Ascending aorta (tissue), 2 donors: ENCODE data around the gene RANGAP1. TPM values are rescaled to one million over a fixed set of nuclear protein-coding genes. Genes with fewer than 3 reads are reported as not detected.

Experiments
- DNase-seq, 2 donors: peaks; one replicate each; pipeline ENCODE4 v3.0.0-alpha.2; 2019; ENCODE audit warnings: low spot score in 2 of 2
- H3K27ac ChIP-seq, 2 donors: fragments of 200-600 bp; sonication (generic); one replicate each; pipeline ENCODE4 v1.5.1; 2016 to 2017; ENCODE audit warnings: mild to moderate bottlenecking in 1 of 2
- H3K27me3 ChIP-seq: fragments of 200-600 bp; sonication (generic); one replicate; pipeline ENCODE4 v1.5.1; 2017
- H3K36me3 ChIP-seq, 2 donors: fragments of 200-600 bp; sonication (generic); one replicate each; pipeline ENCODE4 v1.5.1; 2016
- H3K4me1 ChIP-seq, 2 donors: fragments of 200-600 bp; sonication (generic); one replicate each; pipeline ENCODE4 v1.5.1; 2016 to 2017; ENCODE audit warnings: mild to moderate bottlenecking in 1 of 2
- H3K4me3 ChIP-seq, 2 donors: fragments of 200-600 bp; sonication (generic); one replicate each; pipeline ENCODE4 v1.5.1; 2016 to 2017; ENCODE audit warnings: mild to moderate bottlenecking in 1 of 2
- H3K9me3 ChIP-seq, 2 donors: fragments of 200-600 bp; sonication (generic); one replicate each; pipeline ENCODE4 v1.5.1; 2016
- intact Hi-C: fragments of 100-400 bp; cut with DNase I; formaldehyde crosslinking; loops from one replicate; pipeline ENCODE4 v1.15.1; 2023
- total RNA-seq: library from RNA; depleted of rRNA; stranded (reverse); fragments of >200 nt; gene quantifications from one replicate; pipeline ENCODE4 v1.1.0, GENCODE V29; 2016
- TF ChIP-seq, protein P1 (sequence below), 3 experiments: fragments of 200-600 bp in 2 of 3; fragments of 450-650 bp in 1 of 3; sonication (generic) in 2 of 3; IDR thresholded peaks; one replicate each; pipeline ENCODE4 v1.5.1; 2016 to 2019; ENCODE audit warnings: antibody characterized with exemption in 3 of 3, mild to moderate bottlenecking in 1 of 3, moderate library complexity in 1 of 3

RANGAP1 gene
- total RNA-seq, 1 donor from 2014 or later, result 49.8 TPM

DNA sequence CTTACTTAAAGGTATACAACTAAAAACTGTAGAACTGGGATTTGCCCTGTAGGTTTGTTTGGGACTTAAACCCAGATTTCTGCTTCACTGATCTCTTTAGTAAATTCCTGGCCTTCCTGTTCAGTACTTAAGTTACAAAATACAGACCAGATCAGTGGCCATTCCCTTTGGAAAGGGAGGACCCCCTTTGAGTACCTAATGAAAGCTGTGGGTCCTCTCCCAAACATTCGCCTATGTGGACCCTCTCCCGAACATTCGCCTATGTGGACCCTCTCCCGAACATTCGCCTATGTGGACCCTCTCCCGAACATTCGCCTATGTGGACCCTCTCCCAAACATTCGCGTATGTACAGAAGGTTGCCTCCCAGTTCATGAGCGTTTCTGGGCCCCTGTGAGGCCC is 70.6 kb downstream of the RANGAP1 start:
- Histone ChIP-seq H3K36me3 (peaks cover 21 to 57% of the 10 kb centered on the region in 2 donors), H3K9me3 (no peaks in the 10 kb centered on the region), H3K4me1 (no peaks in the 10 kb centered on the region), H3K27ac (no peak overlapping the region), H3K27me3 (no peaks in the 10 kb centered on the region), H3K4me3 (no peak overlapping the region)
- intact Hi-C loops, result no loop called here
- TF ChIP-seq, protein P1, sequence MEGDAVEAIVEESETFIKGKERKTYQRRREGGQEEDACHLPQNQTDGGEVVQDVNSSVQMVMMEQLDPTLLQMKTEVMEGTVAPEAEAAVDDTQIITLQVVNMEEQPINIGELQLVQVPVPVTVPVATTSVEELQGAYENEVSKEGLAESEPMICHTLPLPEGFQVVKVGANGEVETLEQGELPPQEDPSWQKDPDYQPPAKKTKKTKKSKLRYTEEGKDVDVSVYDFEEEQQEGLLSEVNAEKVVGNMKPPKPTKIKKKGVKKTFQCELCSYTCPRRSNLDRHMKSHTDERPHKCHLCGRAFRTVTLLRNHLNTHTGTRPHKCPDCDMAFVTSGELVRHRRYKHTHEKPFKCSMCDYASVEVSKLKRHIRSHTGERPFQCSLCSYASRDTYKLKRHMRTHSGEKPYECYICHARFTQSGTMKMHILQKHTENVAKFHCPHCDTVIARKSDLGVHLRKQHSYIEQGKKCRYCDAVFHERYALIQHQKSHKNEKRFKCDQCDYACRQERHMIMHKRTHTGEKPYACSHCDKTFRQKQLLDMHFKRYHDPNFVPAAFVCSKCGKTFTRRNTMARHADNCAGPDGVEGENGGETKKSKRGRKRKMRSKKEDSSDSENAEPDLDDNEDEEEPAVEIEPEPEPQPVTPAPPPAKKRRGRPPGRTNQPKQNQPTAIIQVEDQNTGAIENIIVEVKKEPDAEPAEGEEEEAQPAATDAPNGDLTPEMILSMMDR (IDR thresholded peaks at IDR 0.05), result no peak
- no peak for DNase-seq

DNA sequence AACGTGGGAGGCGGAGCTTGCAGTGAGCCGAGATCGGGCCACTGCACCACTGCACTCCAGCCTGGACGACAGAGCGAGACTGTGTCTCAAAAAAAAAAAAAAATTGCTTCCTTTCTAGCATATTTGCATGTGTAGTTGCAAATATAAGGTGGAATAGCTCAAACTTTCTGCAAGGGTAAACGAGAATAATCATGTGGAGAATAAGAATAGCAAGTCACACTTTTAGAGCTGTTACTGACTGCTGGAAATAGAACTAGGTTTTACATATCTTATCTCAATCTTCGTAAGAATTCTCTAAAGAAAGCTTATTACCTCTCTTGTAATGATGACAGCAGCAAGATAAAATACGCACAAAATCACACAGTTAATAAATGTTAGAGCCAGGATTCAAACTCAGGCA is 79.3 kb downstream of the RANGAP1 start:
- intact Hi-C loops, result no loop called here

DNA sequence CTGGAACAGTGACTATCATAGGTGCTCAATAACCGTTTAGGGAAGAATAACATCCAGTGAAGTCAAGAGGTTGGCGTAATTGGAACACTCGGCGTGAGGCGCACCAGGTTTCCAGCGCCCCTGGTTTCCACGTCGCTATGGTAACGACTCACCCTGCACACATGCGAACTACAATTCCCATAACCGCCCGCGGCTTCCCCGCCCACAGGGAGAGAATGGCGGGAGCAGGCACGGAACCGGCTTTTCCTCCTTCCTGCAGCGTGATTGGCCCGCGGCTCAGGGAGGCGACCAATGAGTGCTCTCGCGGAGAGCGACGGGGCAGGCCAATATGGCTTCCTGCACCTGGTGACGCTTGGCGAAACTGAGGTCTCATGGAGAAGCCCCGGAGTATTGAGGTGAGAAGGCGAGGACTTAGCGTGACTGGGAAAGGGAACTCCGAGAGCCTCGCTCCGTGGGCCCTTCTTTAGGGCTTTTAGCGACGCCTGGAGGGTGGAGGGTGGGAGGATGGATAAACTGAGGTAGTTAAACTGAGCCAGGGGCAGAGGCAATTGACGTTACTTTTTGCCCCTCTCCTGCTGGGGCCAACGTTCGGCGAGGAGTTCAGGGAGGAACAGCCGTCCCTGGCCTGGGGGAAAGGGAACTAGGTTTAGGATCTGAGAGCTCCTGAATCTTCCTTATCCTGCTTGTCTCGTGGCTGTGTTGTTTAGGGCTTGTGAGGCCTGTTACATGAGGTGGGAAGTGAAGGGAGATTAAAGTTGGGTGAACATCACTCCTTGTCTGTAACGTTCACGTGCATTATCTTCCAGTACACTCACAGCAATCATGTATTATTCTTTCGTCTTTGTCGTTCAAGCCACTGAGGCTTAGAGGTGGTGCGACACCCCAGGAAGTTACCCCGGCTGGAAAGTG is 80.7 kb downstream of the RANGAP1 start, which contains the start of gene L3MBTL2:
Gene L3MBTL2 (plus strand): TSS at position 321 of the 909 bp plus-strand sequence. CDS start 51 bp downstream, at position 372.
- TF ChIP-seq, protein P1 (IDR thresholded peaks at IDR 0.05), result no peak
- DNase-seq, result peak; percentile 95 to 99
- H3K27ac ChIP-seq, result peak within 1 kb of the TSS; percentile 72 to 73
- H3K27me3 ChIP-seq, result no peaks in the 10 kb centered on the region
- H3K4me3 ChIP-seq, result peak within 1 kb of the TSS; percentile 63 to 89
- H3K4me1 ChIP-seq, result peaks cover 4 to 5% of the 10 kb centered on the region in 2 donors
- no peaks in the 10 kb centered on the region for H3K9me3 ChIP-seq
- H3K36me3 ChIP-seq, result peaks cover 7 to 13% of the 10 kb centered on the region in 2 donors
- intact Hi-C loops, result loop anchor here (1.0 to 5.0 kb wide), 7 partner anchors 8 to 568 kb away; partner anchors contain the start of genes MRTFA, RANGAP1, RBX1 and ST13

More for the DNA sequence above, 79.3 kb downstream of the RANGAP1 start:
- Histone ChIP-seq H3K9me3 (no peaks in the 10 kb centered on the region), H3K4me1 (peaks cover 4 to 5% of the 10 kb centered on the region in 2 donors), H3K27ac (no peak overlapping the region), H3K36me3 (peaks cover 10 to 21% of the 10 kb centered on the region in 2 donors), H3K27me3 (no peaks in the 10 kb centered on the region), H3K4me3 (no peak overlapping the region)
- no peak for DNase-seq
- TF ChIP-seq, protein P1 (IDR thresholded peaks at IDR 0.05), result no peak

DNA sequence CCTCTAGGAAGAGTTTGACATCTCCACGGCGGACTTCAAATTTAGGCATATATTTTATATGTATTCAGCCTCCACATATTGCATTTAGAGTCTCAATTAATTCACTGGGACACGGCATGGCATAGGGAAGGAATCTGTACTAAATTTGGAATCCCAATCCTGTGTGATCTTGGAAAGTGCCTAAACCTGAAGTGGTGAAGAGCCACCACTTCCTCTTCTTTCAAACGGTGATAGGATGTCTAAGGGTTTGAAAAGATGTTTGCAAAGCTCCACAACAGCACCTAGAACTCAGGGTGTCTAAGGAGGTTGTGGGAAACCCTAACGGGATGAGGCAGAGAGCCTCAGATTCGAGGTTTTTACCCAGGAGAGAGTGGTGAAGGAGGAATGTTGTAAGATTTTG is 81.9 kb downstream of the RANGAP1 start:
- Histone ChIP-seq H3K9me3 (no peaks in the 10 kb centered on the region), H3K27ac (no peak overlapping the region), H3K4me1 (peaks cover 4 to 5% of the 10 kb centered on the region in 2 donors), H3K4me3 (no peak overlapping the region), H3K27me3 (no peaks in the 10 kb centered on the region), H3K36me3 (peaks cover 0 to 6% of the 10 kb centered on the region in 2 donors)
- no peak for DNase-seq
- TF ChIP-seq, protein P1 (IDR thresholded peaks at IDR 0.05), result no peak
- intact Hi-C loops, result loop anchor here (2.0 to 5.0 kb wide), 4 partner anchors 83 to 567 kb away; partner anchors contain the start of genes MRTFA, RANGAP1, ST13 and XPNPEP3

DNA sequence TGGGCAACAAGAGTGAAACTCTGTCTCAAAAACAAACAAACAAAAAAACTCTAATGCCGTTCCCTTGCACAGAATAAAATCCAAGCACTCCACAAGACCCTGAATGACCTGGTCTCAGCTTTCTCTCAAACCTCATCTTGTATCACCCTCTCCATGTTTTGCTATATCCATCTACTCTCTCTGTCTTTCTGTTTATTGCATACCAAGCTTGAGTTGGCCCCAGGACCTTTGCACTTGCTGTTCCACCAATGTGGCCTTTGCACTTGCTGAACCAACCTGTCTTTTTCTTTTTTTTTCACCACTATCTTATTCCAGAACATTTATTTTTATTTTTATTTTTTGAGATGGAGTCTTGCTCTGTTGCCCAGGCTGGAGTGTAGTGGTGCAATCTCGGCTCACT is 82.9 kb downstream of the RANGAP1 start:
- peaks cover 0 to 2% of the 10 kb centered on the region in 2 donors for H3K36me3 ChIP-seq
- peaks cover 4 to 5% of the 10 kb centered on the region in 2 donors for H3K4me1 ChIP-seq
- no peak for DNase-seq
- H3K27me3 ChIP-seq, result no peaks in the 10 kb centered on the region
- no peaks in the 10 kb centered on the region for H3K9me3 ChIP-seq
- intact Hi-C loops, result loop anchor here (5.0 kb wide), 1 partner anchor 566 kb away; the partner anchor contains the start of gene MRTFA
- TF ChIP-seq, protein P1 (IDR thresholded peaks at IDR 0.05), result no peak
- H3K4me3 ChIP-seq, result no peak overlapping the region
- H3K27ac ChIP-seq, result no peak overlapping the region
